ENCODE measurements around the gene P2RX5. TPM values are rescaled to one million over a fixed set of nuclear protein-coding genes. Genes with fewer than 3 reads are reported as not detected.

P2RX5 gene
- total RNA-seq, 1 experiment from 2014 or later = 14.5 TPM

- no peak for DNase-seq (ENCODE audit: low read depth)
Observed at GRCh38 chr17:3656755-3657587, 39.0 kb downstream of the P2RX5 start.

GRCh38 chr17:3656353-3656752 is 39.6 kb downstream of the P2RX5 start:
- no peak for DNase-seq (ENCODE audit: low read depth)

- no peak for DNase-seq (ENCODE audit: low read depth)
Observed at GRCh38 chr17:3655766-3656165, 40.2 kb downstream of the P2RX5 start.

- DNase-seq (ENCODE audit: low read depth) = peak; percentile 69
Observed at GRCh38 chr17:3647769-3648555, 48.0 kb downstream of the P2RX5 start.

- DNase-seq (ENCODE audit: low read depth) = no peak
Observed at GRCh38 chr17:3647251-3647650, 48.7 kb downstream of the P2RX5 start.

GRCh38 chr17:3645310-3645709 is 50.6 kb downstream of the P2RX5 start:
- no peak for DNase-seq (ENCODE audit: low read depth)

- DNase-seq (ENCODE audit: low read depth) = no peak
Observed at GRCh38 chr17:3643889-3644349, 52.0 kb downstream of the P2RX5 start.

- DNase-seq (ENCODE audit: low read depth) = no peak
Observed at GRCh38 chr17:3641717-3642486, 54.1 kb downstream of the P2RX5 start.

- no peak for DNase-seq (ENCODE audit: low read depth)
Observed at GRCh38 chr17:3641014-3641413, 54.9 kb downstream of the P2RX5 start.

GRCh38 chr17:3639981-3640596 is 55.9 kb downstream of the P2RX5 start:
- DNase-seq (ENCODE audit: low read depth) = no peak

- DNase-seq (ENCODE audit: low read depth) = no peak
Observed at GRCh38 chr17:3636908-3637373, 59.0 kb downstream of the P2RX5 start.

GRCh38 chr17:3636154-3636907 is 59.6 kb downstream of the P2RX5 start, which contains the start of the genes CTNS and SHPK:
TSS of gene CTNS (plus strand) at chr17:3636760. CDS start at chr17:3640207, 3,447 bp downstream.
TSS of gene SHPK (minus strand) at chr17:3636250. CDS start at chr17:3636219, 31 bp downstream.
- DNase-seq (ENCODE audit: low read depth) = peak; percentile 98

GRCh38 chr17:3635474-3636153 is 60.3 kb downstream of the P2RX5 start:
- no peak for DNase-seq (ENCODE audit: low read depth)

GRCh38 chr17:3632287-3632686 is 63.7 kb downstream of the P2RX5 start:
- DNase-seq (ENCODE audit: low read depth) = no peak

GRCh38 chr17:3630781-3631180 is 65.2 kb downstream of the P2RX5 start:
- no peak for DNase-seq (ENCODE audit: low read depth)

- no peak for DNase-seq (ENCODE audit: low read depth)
Observed at GRCh38 chr17:3627769-3628167, 68.2 kb downstream of the P2RX5 start.

- no peak for DNase-seq (ENCODE audit: low read depth)
Observed at GRCh38 chr17:3626831-3627768, 68.9 kb downstream of the P2RX5 start.

Measured in Daoy (cell line).